Choroid plexus epithelial cell (primary cell): ENCODE results near the gene NKIRAS1.
"Not testable (repeated sequence)": the region's sequence is repeated elsewhere in the genome, so short reads cannot be mapped to it uniquely, and the experiment has no call there.

Experiments
- DNase-seq: peaks from one replicate; pipeline ENCODE4 v3.0.0-alpha.2; 2010; ENCODE audit warnings: low read depth
- H3K4me3 ChIP-seq: 2 replicates; pipeline ENCODE4 v1.5.1; 2011; ENCODE audit warnings: low read depth, mild to moderate bottlenecking, control low read depth, low read length, moderate library complexity
- TF ChIP-seq, protein P1 (sequence below): conservative IDR thresholded peaks from 2 replicates; pipeline ENCODE4 v1.5.1; 2011; ENCODE audit warnings: low read depth, mild to moderate bottlenecking, control low read depth, inconsistent platforms, low read length, moderate library complexity

Gene NKIRAS1

GRCh38 chr3:23888617-23889228 is 28.1 kb downstream of the NKIRAS1 start:
- peak; percentile 75 for DNase-seq
- TF ChIP-seq, protein P1, sequence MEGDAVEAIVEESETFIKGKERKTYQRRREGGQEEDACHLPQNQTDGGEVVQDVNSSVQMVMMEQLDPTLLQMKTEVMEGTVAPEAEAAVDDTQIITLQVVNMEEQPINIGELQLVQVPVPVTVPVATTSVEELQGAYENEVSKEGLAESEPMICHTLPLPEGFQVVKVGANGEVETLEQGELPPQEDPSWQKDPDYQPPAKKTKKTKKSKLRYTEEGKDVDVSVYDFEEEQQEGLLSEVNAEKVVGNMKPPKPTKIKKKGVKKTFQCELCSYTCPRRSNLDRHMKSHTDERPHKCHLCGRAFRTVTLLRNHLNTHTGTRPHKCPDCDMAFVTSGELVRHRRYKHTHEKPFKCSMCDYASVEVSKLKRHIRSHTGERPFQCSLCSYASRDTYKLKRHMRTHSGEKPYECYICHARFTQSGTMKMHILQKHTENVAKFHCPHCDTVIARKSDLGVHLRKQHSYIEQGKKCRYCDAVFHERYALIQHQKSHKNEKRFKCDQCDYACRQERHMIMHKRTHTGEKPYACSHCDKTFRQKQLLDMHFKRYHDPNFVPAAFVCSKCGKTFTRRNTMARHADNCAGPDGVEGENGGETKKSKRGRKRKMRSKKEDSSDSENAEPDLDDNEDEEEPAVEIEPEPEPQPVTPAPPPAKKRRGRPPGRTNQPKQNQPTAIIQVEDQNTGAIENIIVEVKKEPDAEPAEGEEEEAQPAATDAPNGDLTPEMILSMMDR = peak; percentile 71
- no peak overlapping the region for H3K4me3 ChIP-seq

GRCh38 chr3:23886311-23886710 is 30.5 kb downstream of the NKIRAS1 start:
- TF ChIP-seq, protein P1 = no peak

GRCh38 chr3:23885210-23885609 is 31.6 kb downstream of the NKIRAS1 start:
- TF ChIP-seq, protein P1 = no peak
- H3K4me3 ChIP-seq = no peak overlapping the region
- DNase-seq = no peak

More at GRCh38 chr3:23886311-23886710, 30.5 kb downstream of the NKIRAS1 start:
- H3K4me3 ChIP-seq = no peak overlapping the region
- DNase-seq = no peak

DNA sequence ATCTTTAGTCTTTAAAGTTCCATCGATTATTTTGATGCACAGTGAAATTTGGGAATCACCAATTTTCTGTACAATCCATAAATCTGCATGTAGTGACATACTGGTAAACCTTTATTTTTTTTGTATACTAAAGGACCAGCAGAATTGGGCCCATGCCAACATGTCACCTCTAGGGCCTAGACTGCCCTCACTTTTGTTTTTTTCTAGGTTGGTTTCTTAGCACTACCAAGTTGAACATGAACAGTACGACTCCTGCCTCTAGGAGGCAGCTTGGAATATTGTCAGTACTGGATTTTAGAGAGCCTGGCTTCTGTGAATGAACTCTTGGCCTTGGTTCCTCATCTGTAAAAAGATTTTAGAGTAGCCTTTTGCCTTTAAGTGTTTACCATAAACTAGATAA is 32.3 kb downstream of the NKIRAS1 start:
- TF ChIP-seq, protein P1 = peak; percentile 28

GRCh38 chr3:23882487-23882918 is 34.3 kb downstream of the NKIRAS1 start:
- TF ChIP-seq, protein P1 = no peak
- DNase-seq = no peak
- H3K4me3 ChIP-seq = no peak overlapping the region

More for the DNA sequence above, 32.3 kb downstream of the NKIRAS1 start:
- no peak overlapping the region for H3K4me3 ChIP-seq
- DNase-seq = no peak

GRCh38 chr3:23881993-23882392 is 34.8 kb downstream of the NKIRAS1 start:
- not testable (repeated sequence) for DNase-seq, H3K4me3 ChIP-seq

- no peak for DNase-seq
- H3K4me3 ChIP-seq = no peak overlapping the region
- TF ChIP-seq, protein P1 = no peak
These were observed 36.0 kb downstream of the NKIRAS1 start for GRCh38 chr3:23880703-23881339.
